DOHH2 (cell line): ENCODE measurements around the gene TBKBP1.

Source experiments
- H3F3A ChIP-seq: fragments of 200-600 bp; sonication (generic), shearing (Covaris generic); 2 replicates; pipeline ENCODE4 v1.6.0; 2016; ENCODE audit warnings: antibody characterized with exemption, mild to moderate bottlenecking; ENCODE audit not compliant: control insufficient read depth, insufficient read depth
- H3K27ac ChIP-seq: fragments of 200-600 bp; sonication (generic); 2 replicates; pipeline ENCODE4 v1.5.1; 2014; ENCODE audit warnings: low read depth, mild to moderate bottlenecking, low read length, moderate library complexity
- H3K27me3 ChIP-seq: fragments of 200-600 bp; sonication (generic); 2 replicates; pipeline ENCODE4 v1.6.1; 2014; ENCODE audit warnings: mild to moderate bottlenecking, low read length, mixed read lengths; ENCODE audit not compliant: control insufficient read depth
- H3K36me3 ChIP-seq: fragments of 200-600 bp; sonication (generic); 2 replicates; pipeline ENCODE4 v1.6.1; 2014; ENCODE audit warnings: mild to moderate bottlenecking, low read length, moderate library complexity, mixed read lengths; ENCODE audit not compliant: control insufficient read depth
- H3K4me1 ChIP-seq: fragments of 200-600 bp; sonication (generic); 2 replicates; pipeline ENCODE4 v1.6.1; 2014; ENCODE audit warnings: mild to moderate bottlenecking, low read length, mixed read lengths; ENCODE audit not compliant: control insufficient read depth
- H3K4me2 ChIP-seq: fragments of 200-600 bp; sonication (generic); 2 replicates; pipeline ENCODE4 v1.6.0; 2014; ENCODE audit warnings: mild to moderate bottlenecking, low read length, moderate library complexity
- H3K4me3 ChIP-seq: fragments of 200-600 bp; sonication (generic); 2 replicates; pipeline ENCODE4 v1.5.1; 2014; ENCODE audit warnings: mild to moderate bottlenecking, low read length, mixed read lengths
- H3K79me2 ChIP-seq: fragments of 200-600 bp; sonication (generic); 2 replicates; pipeline ENCODE4 v1.6.1; 2014; ENCODE audit warnings: mild to moderate bottlenecking, low read length, mixed read lengths; ENCODE audit not compliant: control insufficient read depth
- H3K9me2 ChIP-seq: fragments of 200-600 bp; sonication (generic); replicated peaks from 2 replicates; pipeline ENCODE4 v1.6.1; 2014; ENCODE audit warnings: mild to moderate bottlenecking, low read length, mixed read lengths; ENCODE audit not compliant: control insufficient read depth
- H3K9me3 ChIP-seq: fragments of 200-600 bp; sonication (generic); 2 replicates; pipeline ENCODE4 v1.6.1; 2014; ENCODE audit warnings: antibody characterized with exemption, low read length, mixed read lengths; ENCODE audit not compliant: control insufficient read depth, insufficient read depth
- H4K20me1 ChIP-seq: fragments of 200-600 bp; sonication (generic); 2 replicates; pipeline ENCODE4 v1.6.0; 2014; ENCODE audit warnings: low read depth, mild to moderate bottlenecking, antibody characterized with exemption, low read length, moderate library complexity; ENCODE audit not compliant: control insufficient read depth, insufficient read depth
- EZH2phosphoT487 ChIP-seq: fragments of 200-600 bp; sonication (generic); IDR thresholded peaks from 2 replicates; pipeline ENCODE4 v1.6.1; 2017; ENCODE audit warnings: borderline replicate concordance, mild to moderate bottlenecking, antibody characterized with exemption, low read length, moderate library complexity, mixed read lengths
- TF ChIP-seq, protein P1 (sequence below): fragments of 200-600 bp; sonication (generic); IDR thresholded peaks from one replicate; pipeline ENCODE4 v1.5.1; 2014; ENCODE audit warnings: antibody characterized with exemption, mild to moderate bottlenecking, low read depth, low read length; ENCODE audit not compliant: poor library complexity, severe bottlenecking

Gene TBKBP1

GRCh38 chr17:47711366-47712099 lies 17.6 kb downstream of the TBKBP1 start:
- Histone ChIP-seq H3K27me3 (peaks cover 14% of the 10 kb centered on the region), H4K20me1 (no peaks in the 10 kb centered on the region), H3F3A (no peaks in the 10 kb centered on the region), H3K4me2 (no peak overlapping the region), H3K9me3 (no peaks in the 10 kb centered on the region), H3K4me1 (peaks cover 21% of the 10 kb centered on the region), H3K4me3 (no peak overlapping the region), H3K79me2 (no peaks in the 10 kb centered on the region), H3K27ac (no peak overlapping the region), H3K36me3 (no peaks in the 10 kb centered on the region), H3K9me2 (no peaks in the 10 kb centered on the region)
- TF ChIP-seq EZH2phosphoT487, result no peak
- TF ChIP-seq, protein P1, sequence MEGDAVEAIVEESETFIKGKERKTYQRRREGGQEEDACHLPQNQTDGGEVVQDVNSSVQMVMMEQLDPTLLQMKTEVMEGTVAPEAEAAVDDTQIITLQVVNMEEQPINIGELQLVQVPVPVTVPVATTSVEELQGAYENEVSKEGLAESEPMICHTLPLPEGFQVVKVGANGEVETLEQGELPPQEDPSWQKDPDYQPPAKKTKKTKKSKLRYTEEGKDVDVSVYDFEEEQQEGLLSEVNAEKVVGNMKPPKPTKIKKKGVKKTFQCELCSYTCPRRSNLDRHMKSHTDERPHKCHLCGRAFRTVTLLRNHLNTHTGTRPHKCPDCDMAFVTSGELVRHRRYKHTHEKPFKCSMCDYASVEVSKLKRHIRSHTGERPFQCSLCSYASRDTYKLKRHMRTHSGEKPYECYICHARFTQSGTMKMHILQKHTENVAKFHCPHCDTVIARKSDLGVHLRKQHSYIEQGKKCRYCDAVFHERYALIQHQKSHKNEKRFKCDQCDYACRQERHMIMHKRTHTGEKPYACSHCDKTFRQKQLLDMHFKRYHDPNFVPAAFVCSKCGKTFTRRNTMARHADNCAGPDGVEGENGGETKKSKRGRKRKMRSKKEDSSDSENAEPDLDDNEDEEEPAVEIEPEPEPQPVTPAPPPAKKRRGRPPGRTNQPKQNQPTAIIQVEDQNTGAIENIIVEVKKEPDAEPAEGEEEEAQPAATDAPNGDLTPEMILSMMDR, result no peak

DNA sequence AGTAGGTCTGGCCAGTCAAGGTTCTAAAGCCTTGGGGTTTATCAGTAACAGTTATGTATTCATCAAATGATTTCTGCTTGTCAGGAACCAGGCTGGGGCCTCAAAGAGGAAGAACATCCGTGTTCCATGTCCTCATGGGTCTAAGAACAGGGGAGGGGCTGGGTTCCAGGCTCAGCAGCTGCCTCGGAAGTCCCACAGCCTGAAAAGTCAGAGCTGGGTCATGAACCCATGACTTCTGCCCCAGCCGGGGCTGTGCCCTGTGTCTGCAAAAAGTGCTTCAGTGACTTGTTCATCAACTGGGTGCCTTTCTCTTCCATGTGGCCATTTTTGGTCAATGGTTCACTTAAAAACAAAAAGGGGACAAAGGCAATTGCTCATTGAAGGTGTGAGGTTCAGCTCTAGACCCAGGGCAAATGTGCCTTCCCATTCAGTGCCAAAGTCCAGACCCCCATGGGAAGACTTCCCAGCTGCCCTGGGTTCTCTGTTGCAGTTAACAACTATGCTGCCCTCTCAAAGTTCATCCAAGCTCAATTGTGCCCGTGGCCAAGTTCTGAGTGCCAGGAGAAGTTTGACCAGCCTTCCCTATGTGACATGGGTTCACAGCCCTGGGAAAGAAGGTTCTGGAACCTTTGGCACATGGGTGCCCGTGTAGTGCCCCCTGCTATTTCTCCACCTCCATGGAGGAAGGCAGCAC lies 18.5 kb downstream of the TBKBP1 start:
- Histone ChIP-seq H3K9me2 (no peaks in the 10 kb centered on the region), H3K36me3 (no peaks in the 10 kb centered on the region), H4K20me1 (no peaks in the 10 kb centered on the region), H3K27me3 (peaks cover 20% of the 10 kb centered on the region), H3K79me2 (no peaks in the 10 kb centered on the region), H3K4me2 (no peak overlapping the region), H3K9me3 (no peaks in the 10 kb centered on the region), H3K4me1 (peaks cover 15% of the 10 kb centered on the region), H3K27ac (no peak overlapping the region), H3K4me3 (no peak overlapping the region), H3F3A (no peaks in the 10 kb centered on the region)
- TF ChIP-seq, protein P1, result no peak
- TF ChIP-seq EZH2phosphoT487, result no peak

DNA sequence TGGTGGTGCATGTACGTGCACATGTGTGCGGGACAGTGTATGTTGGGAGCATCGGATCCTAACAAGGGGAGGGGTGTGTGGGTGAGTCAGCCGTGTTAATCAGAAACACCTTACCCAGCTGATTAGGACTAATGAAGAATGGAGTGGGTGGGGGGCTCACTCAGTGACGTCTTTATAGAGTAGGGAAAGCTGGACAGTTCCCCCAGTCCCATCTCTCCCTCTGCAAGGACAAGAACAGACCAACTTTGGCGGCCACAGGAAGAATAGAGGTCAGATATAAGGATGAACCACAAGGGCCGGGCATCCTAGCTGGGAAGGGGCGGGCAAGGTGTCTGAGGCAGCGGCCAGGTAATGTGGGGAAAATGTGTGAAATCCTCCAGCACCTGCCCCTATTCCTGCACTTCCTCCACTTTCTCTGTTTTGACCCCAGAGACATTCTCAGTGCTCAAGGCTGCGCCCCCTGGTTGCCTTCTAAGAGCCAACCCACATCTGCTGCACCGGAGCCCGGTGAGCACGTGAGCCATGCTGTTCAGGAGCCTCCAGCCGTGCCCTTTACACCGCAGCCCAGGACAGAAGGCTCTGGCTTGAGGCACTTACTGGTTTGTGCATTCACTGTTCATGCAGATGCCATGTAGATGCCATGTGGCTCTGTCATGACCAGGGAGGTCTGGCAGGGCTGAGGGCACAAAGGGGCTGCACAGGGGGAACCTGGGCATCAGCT lies 20.2 kb downstream of the TBKBP1 start:
- peaks cover 23% of the 10 kb centered on the region for H3K4me1 ChIP-seq
- H3K27me3 ChIP-seq, result peaks cover 37% of the 10 kb centered on the region
- no peaks in the 10 kb centered on the region for H3K9me3 ChIP-seq
- H4K20me1 ChIP-seq, result no peaks in the 10 kb centered on the region; the same call in 1 of the 2 replicates
- H3K9me2 ChIP-seq, result no peaks in the 10 kb centered on the region
- no peak overlapping the region for H3K27ac ChIP-seq
- H3K36me3 ChIP-seq, result no peaks in the 10 kb centered on the region
- no peak overlapping the region for H3K4me3 ChIP-seq
- TF ChIP-seq EZH2phosphoT487, result no peak
- TF ChIP-seq, protein P1, result peak; percentile 30
- peak overlapping the region; percentile 7; the same call in 1 of the 2 replicates for H3K4me2 ChIP-seq
- H3F3A ChIP-seq, result no peaks in the 10 kb centered on the region
- H3K79me2 ChIP-seq, result no peaks in the 10 kb centered on the region
